Measurements from ENCODE around the gene ARL8B. TPM values are rescaled to one million over a fixed set of nuclear protein-coding genes. Genes with fewer than 3 reads are reported as not detected.
"Not testable (repeated sequence)": the region's sequence is repeated elsewhere in the genome, so short reads cannot be mapped to it uniquely, and the experiment has no call there.

Gene ARL8B
- total RNA-seq, 1 donor from 2014 or later = 35.7 TPM

- peaks cover 36% of the 10 kb centered on the region for H3K27me3 Mint-ChIP-seq (ENCODE audit: low read depth)
- no peaks in the 10 kb centered on the region for H3K4me1 Mint-ChIP-seq
- no peak for TF ChIP-seq CTCF (conservative IDR thresholded peaks at IDR 0.05)
- H3K9me3 Mint-ChIP-seq = peaks cover 2% of the 10 kb centered on the region
- no peak overlapping the region for H3K4me3 Mint-ChIP-seq
- H3K36me3 Mint-ChIP-seq (ENCODE audit: low read depth) = no peaks in the 10 kb centered on the region
- no peak for DNase-seq (ENCODE audit: low read depth, low spot score)
- H3K27ac Mint-ChIP-seq (ENCODE audit: unreplicated experiment) = no peak overlapping the region
Measured at GRCh38 chr3:5103743-5104142, 18.3 kb upstream of the ARL8B start.

- Mint-ChIP-seq H3K36me3 (ENCODE audit: low read depth) (no peaks in the 10 kb centered on the region), H3K4me1 (no peaks in the 10 kb centered on the region), H3K4me3 (no peak overlapping the region), H3K27me3 (ENCODE audit: low read depth) (peaks cover 29% of the 10 kb centered on the region), H3K27ac (ENCODE audit: unreplicated experiment) (no peak overlapping the region), H3K9me3 (peaks cover 2% of the 10 kb centered on the region)
- no peak for TF ChIP-seq CTCF (conservative IDR thresholded peaks at IDR 0.05)
- no peak for DNase-seq (ENCODE audit: low read depth, low spot score)
Measured at GRCh38 chr3:5105050-5105449, 17.0 kb upstream of the ARL8B start.

GRCh38 chr3:5106371-5106770 is 15.7 kb upstream of the ARL8B start:
- not testable (repeated sequence) for H3K36me3 Mint-ChIP-seq (ENCODE audit: low read depth); DNase-seq (ENCODE audit: low read depth, low spot score); H3K27ac Mint-ChIP-seq (ENCODE audit: unreplicated experiment); H3K4me1 Mint-ChIP-seq; H3K9me3 Mint-ChIP-seq; H3K4me3 Mint-ChIP-seq
- H3K27me3 Mint-ChIP-seq (ENCODE audit: low read depth) = peaks cover 26% of the 10 kb centered on the region

GRCh38 chr3:5106933-5107334 is 15.2 kb upstream of the ARL8B start:
- DNase-seq (ENCODE audit: low read depth, low spot score); H3K4me1 Mint-ChIP-seq; H3K9me3 Mint-ChIP-seq; H3K36me3 Mint-ChIP-seq (ENCODE audit: low read depth); H3K27ac Mint-ChIP-seq (ENCODE audit: unreplicated experiment); H3K4me3 Mint-ChIP-seq: not testable (repeated sequence)
- H3K27me3 Mint-ChIP-seq (ENCODE audit: low read depth) = peaks cover 25% of the 10 kb centered on the region

- no peak for DNase-seq (ENCODE audit: low read depth, low spot score)
- TF ChIP-seq CTCF (conservative IDR thresholded peaks at IDR 0.05) = no peak
- Mint-ChIP-seq H3K36me3 (ENCODE audit: low read depth) (no peaks in the 10 kb centered on the region), H3K4me3 (no peak overlapping the region), H3K27me3 (ENCODE audit: low read depth) (peaks cover 12% of the 10 kb centered on the region), H3K27ac (ENCODE audit: unreplicated experiment) (no peak overlapping the region), H3K9me3 (no peaks in the 10 kb centered on the region), H3K4me1 (no peaks in the 10 kb centered on the region)
Measured at GRCh38 chr3:5110337-5110736, 11.8 kb upstream of the ARL8B start.

- no peak overlapping the region for H3K4me3 Mint-ChIP-seq
- no peak for DNase-seq (ENCODE audit: low read depth, low spot score)
- peaks cover 3% of the 10 kb centered on the region for H3K27me3 Mint-ChIP-seq (ENCODE audit: low read depth)
- no peak for TF ChIP-seq CTCF (conservative IDR thresholded peaks at IDR 0.05)
- H3K4me1 Mint-ChIP-seq = no peaks in the 10 kb centered on the region
- H3K9me3 Mint-ChIP-seq = peaks cover 3% of the 10 kb centered on the region
- no peaks in the 10 kb centered on the region for H3K36me3 Mint-ChIP-seq (ENCODE audit: low read depth)
- no peak overlapping the region for H3K27ac Mint-ChIP-seq (ENCODE audit: unreplicated experiment)
Measured at GRCh38 chr3:5112043-5112442, 10.0 kb upstream of the ARL8B start.

- H3K4me3 Mint-ChIP-seq; H3K27ac Mint-ChIP-seq (ENCODE audit: unreplicated experiment); H3K4me1 Mint-ChIP-seq; DNase-seq (ENCODE audit: low read depth, low spot score); H3K36me3 Mint-ChIP-seq (ENCODE audit: low read depth); H3K9me3 Mint-ChIP-seq; H3K27me3 Mint-ChIP-seq (ENCODE audit: low read depth): not testable (repeated sequence)
Measured at GRCh38 chr3:5113726-5114125, 8.4 kb upstream of the ARL8B start.

All from neural crest cell (in vitro differentiated cells).